PFSK-1 (cell line): ENCODE results near the gene MIX23.

Experiments
- FOXP2 ChIP-seq: optimal IDR thresholded peaks from 2 replicates; pipeline ENCODE3; 2011; ENCODE audit warnings: borderline replicate concordance, control low read depth, inconsistent platforms; ENCODE audit not compliant: insufficient read depth; ENCODE audit errors: extremely low read length, extremely low read depth
- POLR2AphosphoS5 ChIP-seq: IDR thresholded peaks from 2 replicates; pipeline ENCODE4 v1.6.1; 2012; ENCODE audit warnings: low read depth, mild to moderate bottlenecking, control low read depth, low read length, moderate library complexity
- REST ChIP-seq, 2 experiments: IDR thresholded peaks; 2 replicates each; pipeline versions ENCODE4 v1.6.1 to v1.8.0; 2011 to 2012; ENCODE audit warnings: low read depth in 2 of 2, low read length in 2 of 2, control low read depth in 1 of 2, inconsistent platforms in 1 of 2, mild to moderate bottlenecking in 1 of 2, moderate library complexity in 1 of 2; ENCODE audit not compliant: insufficient read depth in 1 of 2
- SIN3A ChIP-seq: IDR thresholded peaks from 2 replicates; pipeline ENCODE4 v1.6.1; 2012; ENCODE audit warnings: mild to moderate bottlenecking, low read length, moderate library complexity, borderline replicate concordance; ENCODE audit not compliant: insufficient read depth
- TAF1 ChIP-seq: IDR thresholded peaks from 2 replicates; pipeline ENCODE4 v1.6.1; 2012; ENCODE audit warnings: low read length, control low read depth, borderline replicate concordance; ENCODE audit not compliant: insufficient read depth

MIX23 gene

GRCh38 chr3:122403489-122403888, 20.5 kb upstream of the MIX23 start:
- no peak for TF ChIP-seq POLR2AphosphoS5

GRCh38 chr3:122398920-122399319, 15.9 kb upstream of the MIX23 start:
- TF ChIP-seq POLR2AphosphoS5: no peak
- no peak for TF ChIP-seq FOXP2
- TF ChIP-seq SIN3A: no peak
- TF ChIP-seq TAF1: no peak
- no peak for TF ChIP-seq REST (IDR thresholded peaks at IDR 0.05; ENCODE audit: insufficient read depth in 1 of 2, low read depth in 2 of 2, low read length in 2 of 2)

DNA sequence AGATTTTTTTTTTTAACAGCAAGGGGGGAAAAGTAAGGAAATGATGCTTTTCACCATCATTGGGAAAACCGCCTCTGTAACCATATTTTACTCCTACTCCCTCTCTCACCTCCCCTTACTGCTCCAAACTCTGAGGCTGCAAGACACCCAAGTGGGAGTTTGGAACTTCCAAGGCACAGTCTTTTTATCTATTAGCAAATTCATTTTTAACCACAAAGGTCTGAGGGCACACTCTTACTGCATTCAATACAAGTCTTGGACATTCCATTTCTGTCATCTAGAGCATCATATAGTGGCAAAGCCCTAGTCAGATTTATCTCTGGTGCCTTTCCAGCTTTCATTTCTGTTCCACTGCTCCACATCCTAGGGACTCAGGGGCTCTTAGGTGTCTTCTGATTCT, 14.2 kb upstream of the MIX23 start:
- TF ChIP-seq REST (IDR thresholded peaks at IDR 0.05; ENCODE audit: insufficient read depth in 1 of 2, low read depth in 2 of 2, low read length in 2 of 2): no peak
- no peak for TF ChIP-seq FOXP2
- TF ChIP-seq SIN3A: no peak
- TF ChIP-seq POLR2AphosphoS5: no peak
- no peak for TF ChIP-seq TAF1

DNA sequence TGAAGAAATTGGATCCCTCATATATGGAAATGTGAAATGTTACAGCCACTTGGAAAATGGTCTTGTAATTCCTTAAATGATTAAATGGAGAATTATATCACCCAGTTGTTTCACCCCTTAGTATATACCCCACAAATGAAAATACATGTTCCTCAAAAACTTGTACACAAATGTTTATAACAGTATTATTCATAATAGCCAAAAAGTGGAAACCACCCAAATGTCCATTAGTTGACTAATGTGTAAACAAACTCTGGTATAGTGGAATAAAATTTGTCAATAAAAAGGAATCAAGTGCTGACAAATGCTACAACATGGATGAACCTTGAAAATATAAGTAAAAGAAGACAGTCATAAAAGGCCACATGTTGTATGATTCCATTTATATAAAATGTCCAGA, 13.5 kb upstream of the MIX23 start:
- TF ChIP-seq FOXP2 (no peak), POLR2AphosphoS5 (no peak), REST (IDR thresholded peaks at IDR 0.05; ENCODE audit: insufficient read depth in 1 of 2, low read depth in 2 of 2, low read length in 2 of 2) (no peak)

GRCh38 chr3:122395582-122395981, 12.6 kb upstream of the MIX23 start:
- TF ChIP-seq REST (IDR thresholded peaks at IDR 0.05; ENCODE audit: insufficient read depth in 1 of 2, low read depth in 2 of 2, low read length in 2 of 2): no peak
- no peak for TF ChIP-seq FOXP2
- no peak for TF ChIP-seq TAF1
- no peak for TF ChIP-seq POLR2AphosphoS5
- TF ChIP-seq SIN3A: no peak
